ENCODE results near the gene KCNIP4.

GRCh38 chr4:21192367-21192766 lies 756.2 kb downstream of the KCNIP4 start:
- TF ChIP-seq EZH2 (IDR thresholded peaks at IDR 0.05) (no peak), POLR2AphosphoS5 (IDR thresholded peaks at IDR 0.05; ENCODE audit: borderline replicate concordance, low read depth, low read length) (no peak), FOXP2 (optimal IDR thresholded peaks at IDR 0.05; ENCODE audit: control extremely low read depth, extremely low read length, insufficient read depth) (no peak)
